ENCODE results near the gene PSMD13. TPM values are rescaled to one million over a fixed set of nuclear protein-coding genes. Genes with fewer than 3 reads are reported as not detected.

PSMD13 gene
- total and polyA plus RNA-seq, 2 of the 4 experiments (the other 2 are of a cell fraction), result 177 to 217 TPM

GRCh38 chr11:287821-288477, 51.2 kb downstream of the PSMD13 start:
- no peak overlapping the region for H3K18ac ChIP-seq (ENCODE audit: low read depth, low read length)
- peaks cover 0 to 7% of the 10 kb centered on the region in 2 experiments; a peak in 3 of 4 replicates for H3K79me1 ChIP-seq (ENCODE audit: low read depth in 1 of 2, low read length in 2 of 2)
- no peak overlapping the region for H2BK120ac ChIP-seq (ENCODE audit: low read depth, low read length)
- DNase-seq (no peak), ATAC-seq (ENCODE audit: low read depth) (no peak; the same call in 1 of the 2 replicates)
- intact Hi-C loops (cut with micrococcal nuclease), result no loop called here
- H3K23ac ChIP-seq (ENCODE audit: low read depth, low read length), result peak overlapping the region; percentile 75
- no peak overlapping the region for H4K91ac ChIP-seq (ENCODE audit: insufficient read depth, low read depth, low read length)
- peak overlapping the region; percentile 92 for H2AFZ ChIP-seq (replicated peaks; ENCODE audit: low read length, poor library complexity)
- no peaks in the 10 kb centered on the region for H3K9me3 ChIP-seq (ENCODE audit: control insufficient read depth, insufficient read depth, low read length)
- no peak overlapping the region for H3K27ac ChIP-seq (ENCODE audit: insufficient read depth, low read length)
- no peaks in the 10 kb centered on the region for H4K20me1 ChIP-seq (ENCODE audit: insufficient read depth, low read length)
- BruUV-seq (replicated peaks), result no TSS peak
- ChIA-PET POLR2A (ENCODE audit: unreplicated experiment) (no interaction called here), CTCF (no interaction called here)
- no peak overlapping the region for H4K8ac ChIP-seq (ENCODE audit: low read depth in 2 of 2, low read length in 2 of 2)
- no peak overlapping the region for H2BK20ac ChIP-seq (ENCODE audit: low read depth, low read length)
- in situ Hi-C loops (cut with MboI; ENCODE audit: low sequenced_read_pairs), result loop anchor here (10.0 kb wide), 1 partner anchor 63 kb away; no protein-coding TSS in a partner anchor
- dilution Hi-C loops (cut with HindIII; ENCODE audit: low sequenced_read_pairs, unreplicated experiment), result no loop called here
- WGBS, 2 experiments (ENCODE audit: extremely low coverage in 2 of 2, insufficient read length in 1 of 2), result 15% methylated on average over 12 of the region's 41 CpGs; no CpG with 5 or more reads in 1 of the 2 experiments
- H2BK15ac ChIP-seq (ENCODE audit: low read depth, low read length), result no peak overlapping the region
- peaks cover 23% of the 10 kb centered on the region for H3K27me3 ChIP-seq (ENCODE audit: control insufficient read depth, insufficient read depth, low read length)
- no peaks in the 10 kb centered on the region for H3K9me1 ChIP-seq (ENCODE audit: insufficient read depth, low read length)
- H3K14ac ChIP-seq (replicated peaks; ENCODE audit: low read depth, low read length), result peak overlapping the region; percentile 63; the same call in 1 of the 2 replicates
- peaks cover 6% of the 10 kb centered on the region; the same call in 1 of the 2 replicates for H3K36me3 ChIP-seq (ENCODE audit: control insufficient read depth, insufficient read depth, low read length)
- H3K4me2 ChIP-seq (ENCODE audit: low read depth, low read length), result peak overlapping the region; percentile 86
- peak overlapping the region; percentile 5; the same call in 1 of the 2 replicates for H3K9ac ChIP-seq (ENCODE audit: low read depth, low read length)
- TF ChIP-seq RAD21 (IDR thresholded peaks at IDR 0.05; ENCODE audit: low read length) (no peak), MAZ (IDR thresholded peaks at IDR 0.05; ENCODE audit: borderline replicate concordance, low read depth, low read length) (no peak), POLR2A (IDR thresholded peaks at IDR 0.05; ENCODE audit: low read depth, low read length) (no peak), RFX5 (IDR thresholded peaks at IDR 0.05; ENCODE audit: low read depth, low read length) (no peak)
- no peak overlapping the region for H2AK5ac ChIP-seq (ENCODE audit: low read depth, low read length)
- H3K4ac ChIP-seq (ENCODE audit: low read depth, low read length), result no peak overlapping the region
- H3K56ac ChIP-seq (ENCODE audit: extremely low read depth, insufficient read depth, low read length), result no peak overlapping the region
- H3K4me3 ChIP-seq (ENCODE audit: insufficient read depth, low read depth, low read length), result peak overlapping the region; percentile 67
- H2AK9ac ChIP-seq (replicated peaks; ENCODE audit: low read depth, low read length, poor library complexity), result no peak overlapping the region
- peaks cover 4% of the 10 kb centered on the region; the same call in 1 of the 2 replicates for H3K4me1 ChIP-seq (ENCODE audit: control insufficient read depth, insufficient read depth, low read length)
- H4K5ac ChIP-seq (ENCODE audit: low read depth, low read length), result no peak overlapping the region
- H2BK5ac ChIP-seq (ENCODE audit: low read depth, low read length, poor library complexity, severe bottlenecking), result no peak overlapping the region
